GM12801 (cell line): Measurements from ENCODE around the gene DUSP1.

Experiments
- CTCF ChIP-seq: IDR thresholded peaks from one replicate; pipeline ENCODE4 v1.5.1; 2011; ENCODE audit warnings: control low read depth; ENCODE audit not compliant: insufficient read length; ENCODE audit errors: extremely low read depth

The DUSP1 gene

GRCh38 chr5:172720655-172721054 is 50.3 kb downstream of the DUSP1 start:
- no peak for TF ChIP-seq CTCF

GRCh38 chr5:172719211-172719610 is 51.8 kb downstream of the DUSP1 start:
- TF ChIP-seq CTCF: no peak

- no peak for TF ChIP-seq CTCF
These were observed 52.4 kb downstream of the DUSP1 start for GRCh38 chr5:172718527-172719114.
